ENCODE data around the gene BMP7. TPM values are rescaled to one million over a fixed set of nuclear protein-coding genes. Genes with fewer than 3 reads are reported as not detected.
"Not testable (repeated sequence)": the region's sequence is repeated elsewhere in the genome, so short reads cannot be mapped to it uniquely, and the experiment has no call there.

BMP7 gene
- total and polyA plus RNA-seq, 12 donors = 0.72 to 19.2 (median 4.1) TPM

GRCh38 chr20:57265336-57265996 lies 975 bp downstream of the BMP7 start:
- peak overlapping the region in 1 of 10 donors; percentile 23 for H3K27ac ChIP-seq
- H3K9me3 ChIP-seq = no peaks in the 10 kb centered on the region
- no peaks in the 10 kb centered on the region for H3K36me3 ChIP-seq
- TF ChIP-seq CTCF (IDR thresholded peaks at IDR 0.05) = no peak
- peaks cover 0 to 16% (median 4%) of the 10 kb centered on the region in 9 donors for H3K4me1 ChIP-seq
- peak overlapping the region in 8 of 10 donors; percentile 20 to 41 (median 34) for H3K4me3 ChIP-seq
- peaks cover 23 to 100% (median 84%) of the 10 kb centered on the region in 7 donors for H3K27me3 ChIP-seq
- DNase-seq (no peak), ATAC-seq (peak in 1 of 8 donors; percentile 13)
- intact Hi-C loops (cut with DNase I) = loop anchor here in 2 of 10 donors (5.0 kb wide), 1 partner anchor 173 kb away; no protein-coding TSS in a partner anchor
- 1 to 2% methylated on average over 53 of the region's 53 CpGs for WGBS, 2 donors

GRCh38 chr20:57264908-57265335 lies 1.5 kb downstream of the BMP7 start:
- peak overlapping the region in 1 of 10 donors; percentile 68 for H3K27ac ChIP-seq
- intact Hi-C loops (cut with DNase I) = loop anchor here in 3 of 10 donors (5.0 kb wide), 2 partner anchors 103 to 173 kb away; no protein-coding TSS in a partner anchor
- peaks cover 23 to 100% (median 86%) of the 10 kb centered on the region in 7 donors for H3K27me3 ChIP-seq
- DNase-seq, H3K9me3 ChIP-seq, H3K36me3 ChIP-seq: not testable (repeated sequence)
- WGBS, 2 donors = 4 to 5% methylated on average over 29 of the region's 29 CpGs
- H3K4me1 ChIP-seq = peaks cover 0 to 16% (median 7%) of the 10 kb centered on the region in 9 donors
- peak in 2 of 8 donors; percentile 20 to 21 for ATAC-seq
- peak overlapping the region in 8 of 10 donors; percentile 11 to 41 (median 34) for H3K4me3 ChIP-seq

- Histone ChIP-seq H3K27ac (peak overlapping the region in 3 of 10 donors; percentile 61 to 68 (median 63)), H3K27me3 (peaks cover 23 to 100% (median 94%) of the 10 kb centered on the region in 7 donors), H3K9me3 (no peaks in the 10 kb centered on the region), H3K4me1 (peaks cover 0 to 16% (median 7%) of the 10 kb centered on the region in 9 donors), H3K36me3 (no peaks in the 10 kb centered on the region), H3K4me3 (peak overlapping the region in 3 of 10 donors; percentile 5 to 41 (median 35))
- peak in 1 of 2 donors; percentile 16 for DNase-seq
- intact Hi-C loops (cut with DNase I) = loop anchor here in 2 of 10 donors (5.0 kb wide), 1 partner anchor 102 kb away; no protein-coding TSS in a partner anchor
- ATAC-seq = peak in 1 of 8 donors; percentile 48
- WGBS, 2 donors = 14% methylated on average over 54 of the region's 54 CpGs
- no peak for TF ChIP-seq CTCF (IDR thresholded peaks at IDR 0.05)
Observed at GRCh38 chr20:57263801-57264792, 2.3 kb downstream of the BMP7 start.

GRCh38 chr20:57262784-57263609 lies 3.4 kb downstream of the BMP7 start:
- Histone ChIP-seq H3K27me3 (peaks cover 23 to 100% (median 95%) of the 10 kb centered on the region in 7 donors), H3K27ac (peak overlapping the region in 1 of 10 donors; percentile 23)
- 45 to 54% methylated on average over 10 of the region's 10 CpGs for WGBS, 2 donors

More at GRCh38 chr20:57262784-57263609, 3.4 kb downstream of the BMP7 start:
- H3K36me3 ChIP-seq = no peaks in the 10 kb centered on the region
- intact Hi-C loops (cut with DNase I) = loop anchor here in 2 of 10 donors (5.0 kb wide), 1 partner anchor 101 kb away; no protein-coding TSS in a partner anchor
- TF ChIP-seq CTCF (IDR thresholded peaks at IDR 0.05) = no peak
- DNase-seq (no peak), ATAC-seq (no peak)
- H3K9me3 ChIP-seq = no peaks in the 10 kb centered on the region
- peaks cover 0 to 16% (median 7%) of the 10 kb centered on the region in 9 donors for H3K4me1 ChIP-seq
- H3K4me3 ChIP-seq = no peak overlapping the region
